ENCODE results near the gene P2RX6. TPM values are rescaled to one million over a fixed set of nuclear protein-coding genes. Genes with fewer than 3 reads are reported as not detected.

Gene P2RX6
- total RNA-seq, 1 experiment from 2014 or later = 0.46 TPM

DNA sequence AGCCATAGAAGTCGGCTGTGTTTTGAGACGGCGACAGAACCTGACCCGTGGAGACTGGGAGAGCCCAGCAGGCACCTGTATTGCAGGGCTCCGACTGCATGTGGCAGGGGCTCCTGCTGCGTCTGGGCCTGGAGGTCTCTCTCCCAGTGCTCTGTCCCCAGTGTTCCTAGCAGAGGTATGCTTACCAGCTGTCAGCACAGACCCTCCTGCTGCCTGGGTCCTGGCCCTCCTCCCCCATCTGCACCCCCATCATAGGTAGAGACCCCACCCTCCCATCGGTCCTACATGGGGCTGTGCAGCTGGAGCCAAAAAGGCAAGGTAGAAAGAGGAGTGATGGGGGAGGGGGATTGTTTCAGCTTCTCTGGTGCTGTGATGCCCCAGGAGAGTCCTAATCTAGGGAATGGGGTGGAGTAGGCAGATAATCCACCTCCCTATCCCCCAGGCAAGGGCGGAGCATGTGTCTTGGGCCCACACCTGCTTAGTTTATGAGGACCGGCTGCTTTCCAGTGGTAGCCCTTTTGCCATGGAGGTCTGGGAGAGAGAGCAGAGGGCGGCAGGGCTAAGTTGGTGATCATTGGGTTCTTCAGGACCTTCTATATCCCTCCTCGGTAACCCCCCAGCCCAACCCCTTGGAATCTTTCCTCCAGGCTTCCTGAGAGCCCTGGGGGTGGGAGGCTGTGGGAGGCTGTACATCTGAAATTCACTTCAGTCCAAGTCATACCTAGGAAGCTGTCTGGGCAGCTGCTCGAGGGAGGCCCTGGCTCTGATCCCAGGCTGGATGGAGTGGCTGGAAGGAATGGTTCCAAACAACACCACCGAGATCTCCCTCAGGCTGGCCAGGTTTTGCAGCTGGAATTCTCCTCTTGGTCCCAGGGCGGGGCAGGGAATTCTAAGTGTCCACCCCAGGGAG is 12.1 kb downstream of the P2RX6 start:
- intact Hi-C loops (cut with micrococcal nuclease; ENCODE audit: unreplicated experiment) = no loop called here
- ATAC-seq (no peak), DNase-seq (ENCODE audit: low read depth, low spot score) (no peak)
- CTCF ChIA-PET = no interaction called here
- H3K9me3 ChIP-seq (ENCODE audit: control insufficient read depth, insufficient read depth, low read depth, low read length) = no peaks in the 10 kb centered on the region
- no peaks in the 10 kb centered on the region for H3K27me3 ChIP-seq (ENCODE audit: control insufficient read depth, insufficient read depth, low read length)
- H3K27ac ChIP-seq (ENCODE audit: low read length) = no peak overlapping the region
- H3K36me3 ChIP-seq (ENCODE audit: control insufficient read depth, insufficient read depth, low read length) = no peaks in the 10 kb centered on the region
- in situ Hi-C loops (cut with HindIII; ENCODE audit: low pct_unique_long_range_greater_than_20kb, low sequenced_read_pairs) = no loop called here
- H3K4me3 ChIP-seq (ENCODE audit: low read depth in 2 of 2, low read length in 2 of 2) = no peak overlapping the region
- no peaks in the 10 kb centered on the region for H3K4me1 ChIP-seq (ENCODE audit: control insufficient read depth, insufficient read depth, low read length)
- POLR2A ChIA-PET = no interaction called here
- TF ChIP-seq, protein P1, sequence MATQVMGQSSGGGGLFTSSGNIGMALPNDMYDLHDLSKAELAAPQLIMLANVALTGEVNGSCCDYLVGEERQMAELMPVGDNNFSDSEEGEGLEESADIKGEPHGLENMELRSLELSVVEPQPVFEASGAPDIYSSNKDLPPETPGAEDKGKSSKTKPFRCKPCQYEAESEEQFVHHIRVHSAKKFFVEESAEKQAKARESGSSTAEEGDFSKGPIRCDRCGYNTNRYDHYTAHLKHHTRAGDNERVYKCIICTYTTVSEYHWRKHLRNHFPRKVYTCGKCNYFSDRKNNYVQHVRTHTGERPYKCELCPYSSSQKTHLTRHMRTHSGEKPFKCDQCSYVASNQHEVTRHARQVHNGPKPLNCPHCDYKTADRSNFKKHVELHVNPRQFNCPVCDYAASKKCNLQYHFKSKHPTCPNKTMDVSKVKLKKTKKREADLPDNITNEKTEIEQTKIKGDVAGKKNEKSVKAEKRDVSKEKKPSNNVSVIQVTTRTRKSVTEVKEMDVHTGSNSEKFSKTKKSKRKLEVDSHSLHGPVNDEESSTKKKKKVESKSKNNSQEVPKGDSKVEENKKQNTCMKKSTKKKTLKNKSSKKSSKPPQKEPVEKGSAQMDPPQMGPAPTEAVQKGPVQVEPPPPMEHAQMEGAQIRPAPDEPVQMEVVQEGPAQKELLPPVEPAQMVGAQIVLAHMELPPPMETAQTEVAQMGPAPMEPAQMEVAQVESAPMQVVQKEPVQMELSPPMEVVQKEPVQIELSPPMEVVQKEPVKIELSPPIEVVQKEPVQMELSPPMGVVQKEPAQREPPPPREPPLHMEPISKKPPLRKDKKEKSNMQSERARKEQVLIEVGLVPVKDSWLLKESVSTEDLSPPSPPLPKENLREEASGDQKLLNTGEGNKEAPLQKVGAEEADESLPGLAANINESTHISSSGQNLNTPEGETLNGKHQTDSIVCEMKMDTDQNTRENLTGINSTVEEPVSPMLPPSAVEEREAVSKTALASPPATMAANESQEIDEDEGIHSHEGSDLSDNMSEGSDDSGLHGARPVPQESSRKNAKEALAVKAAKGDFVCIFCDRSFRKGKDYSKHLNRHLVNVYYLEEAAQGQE (IDR thresholded peaks at IDR 0.05; ENCODE audit: insufficient read depth in 1 of 2, low read depth in 2 of 2, low read length in 1 of 2) = no peak
- TF ChIP-seq POLR2AphosphoS5 (IDR thresholded peaks at IDR 0.05; ENCODE audit: low read depth, low read length) (no peak), SIN3A (IDR thresholded peaks at IDR 0.05; ENCODE audit: borderline replicate concordance, insufficient read depth, low read depth, low read length) (no peak), TCF7L2 (IDR thresholded peaks at IDR 0.05; ENCODE audit: low read depth, low read length) (no peak)
- TF ChIP-seq, protein P2, sequence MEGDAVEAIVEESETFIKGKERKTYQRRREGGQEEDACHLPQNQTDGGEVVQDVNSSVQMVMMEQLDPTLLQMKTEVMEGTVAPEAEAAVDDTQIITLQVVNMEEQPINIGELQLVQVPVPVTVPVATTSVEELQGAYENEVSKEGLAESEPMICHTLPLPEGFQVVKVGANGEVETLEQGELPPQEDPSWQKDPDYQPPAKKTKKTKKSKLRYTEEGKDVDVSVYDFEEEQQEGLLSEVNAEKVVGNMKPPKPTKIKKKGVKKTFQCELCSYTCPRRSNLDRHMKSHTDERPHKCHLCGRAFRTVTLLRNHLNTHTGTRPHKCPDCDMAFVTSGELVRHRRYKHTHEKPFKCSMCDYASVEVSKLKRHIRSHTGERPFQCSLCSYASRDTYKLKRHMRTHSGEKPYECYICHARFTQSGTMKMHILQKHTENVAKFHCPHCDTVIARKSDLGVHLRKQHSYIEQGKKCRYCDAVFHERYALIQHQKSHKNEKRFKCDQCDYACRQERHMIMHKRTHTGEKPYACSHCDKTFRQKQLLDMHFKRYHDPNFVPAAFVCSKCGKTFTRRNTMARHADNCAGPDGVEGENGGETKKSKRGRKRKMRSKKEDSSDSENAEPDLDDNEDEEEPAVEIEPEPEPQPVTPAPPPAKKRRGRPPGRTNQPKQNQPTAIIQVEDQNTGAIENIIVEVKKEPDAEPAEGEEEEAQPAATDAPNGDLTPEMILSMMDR (IDR thresholded peaks at IDR 0.05) = no peak
- BruUV-seq (replicated peaks) = no TSS peak

DNA sequence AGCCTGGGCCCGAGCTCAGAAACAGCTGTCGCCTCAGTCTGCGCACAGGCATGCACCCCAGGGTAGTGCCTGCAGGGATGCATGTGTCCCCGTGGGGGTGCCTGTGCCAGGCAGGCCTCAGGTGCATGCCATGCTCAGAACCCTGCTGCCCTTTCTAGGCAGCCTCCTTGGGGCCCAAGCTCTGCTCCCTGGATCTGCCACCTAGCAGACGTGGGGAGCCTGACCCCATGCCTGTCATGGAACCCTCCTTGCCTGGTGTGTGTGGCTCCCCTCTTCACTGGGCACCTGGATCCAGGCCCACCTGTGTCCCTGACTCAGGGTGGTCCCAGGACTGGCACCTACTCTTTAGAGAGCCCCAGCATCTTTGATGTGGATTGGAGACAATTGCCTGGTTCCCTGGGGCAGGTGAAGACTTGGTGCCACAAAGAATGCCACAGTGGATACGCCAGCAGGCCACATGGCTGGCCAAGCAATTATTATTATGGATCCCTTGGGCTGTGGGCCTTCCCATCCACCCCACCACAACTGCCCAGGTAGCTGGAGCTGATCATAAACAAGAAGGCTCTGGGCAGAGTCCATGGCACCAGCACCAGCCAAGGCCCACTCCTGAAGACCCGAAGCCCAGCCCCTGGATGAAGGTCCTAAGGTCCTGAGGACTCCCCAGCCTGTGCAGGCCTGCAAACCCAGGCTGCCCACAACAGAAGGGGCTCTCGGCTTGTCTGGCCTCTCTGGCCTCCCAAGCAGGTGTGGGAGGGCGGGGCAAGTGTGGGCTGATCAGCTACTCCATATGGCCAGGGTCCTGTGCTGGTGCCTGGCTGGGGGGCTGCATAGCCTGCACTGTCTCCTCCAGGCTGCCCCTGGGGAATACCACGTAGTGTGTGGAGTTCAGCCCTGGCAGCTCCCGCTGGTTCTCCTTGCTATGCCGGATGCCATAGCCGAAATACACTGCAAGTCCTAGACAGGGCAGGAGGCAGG is 13.6 kb downstream of the P2RX6 start:
- BruUV-seq (replicated peaks) = no TSS peak
- DNase-seq (ENCODE audit: low read depth, low spot score) (no peak), ATAC-seq (no peak)
- TF ChIP-seq, protein P2 (IDR thresholded peaks at IDR 0.05) = no peak
- TF ChIP-seq TCF7L2 (IDR thresholded peaks at IDR 0.05; ENCODE audit: low read depth, low read length) = no peak
- TF ChIP-seq POLR2AphosphoS5 (IDR thresholded peaks at IDR 0.05; ENCODE audit: low read depth, low read length) = no peak
- TF ChIP-seq, protein P1 (IDR thresholded peaks at IDR 0.05; ENCODE audit: insufficient read depth in 1 of 2, low read depth in 2 of 2, low read length in 1 of 2) = no peak
- TF ChIP-seq SIN3A (IDR thresholded peaks at IDR 0.05; ENCODE audit: borderline replicate concordance, insufficient read depth, low read depth, low read length) = no peak
- Histone ChIP-seq H3K4me3 (ENCODE audit: low read depth in 2 of 2, low read length in 2 of 2) (no peak overlapping the region), H3K9me3 (ENCODE audit: control insufficient read depth, insufficient read depth, low read depth, low read length) (no peaks in the 10 kb centered on the region), H3K27me3 (ENCODE audit: control insufficient read depth, insufficient read depth, low read length) (no peaks in the 10 kb centered on the region), H3K36me3 (ENCODE audit: control insufficient read depth, insufficient read depth, low read length) (no peaks in the 10 kb centered on the region), H3K4me1 (ENCODE audit: control insufficient read depth, insufficient read depth, low read length) (no peaks in the 10 kb centered on the region), H3K27ac (ENCODE audit: low read length) (no peak overlapping the region)
- intact Hi-C loops (cut with micrococcal nuclease; ENCODE audit: unreplicated experiment) (no loop called here), in situ Hi-C loops (cut with HindIII; ENCODE audit: low pct_unique_long_range_greater_than_20kb, low sequenced_read_pairs) (no loop called here)
- ChIA-PET POLR2A (no interaction called here), CTCF (no interaction called here)

Measured in Panc1 (cell line).